Astrocyte (in vitro differentiated cells and primary cell): ENCODE data around the gene SMIM26. TPM values are rescaled to one million over a fixed set of nuclear protein-coding genes. Genes with fewer than 3 reads are reported as not detected.

ENCODE experiments used
- DNase-seq: peaks from one replicate; pipeline ENCODE4 v3.0.0-alpha.2; 2010; ENCODE audit warnings: low read depth
- FAIRE-seq: peaks from 2 replicates; lab custom pipeline; 2011; peaks lifted over from hg19 to GRCh38; lab: Jason Lieb, UNC
- H2AFZ ChIP-seq: 2 replicates; pipeline ENCODE4 v1.6.0; 2012; ENCODE audit warnings: low read depth, low read length, inconsistent platforms
- H3K27ac ChIP-seq: 2 replicates; pipeline ENCODE4 v1.5.1; 2011; ENCODE audit warnings: low read depth, low read length, inconsistent platforms
- H3K27me3 ChIP-seq: 2 replicates; pipeline ENCODE4 v1.6.0; 2011; ENCODE audit warnings: low read length, inconsistent platforms; ENCODE audit not compliant: insufficient read depth
- H3K36me3 ChIP-seq: 2 replicates; pipeline ENCODE4 v1.5.1; 2011; ENCODE audit warnings: low read length, inconsistent platforms; ENCODE audit not compliant: insufficient read depth
- H3K4me1 ChIP-seq: 2 replicates; pipeline ENCODE4 v1.5.1; 2011; ENCODE audit warnings: low read length, inconsistent platforms; ENCODE audit not compliant: insufficient read depth
- H3K4me2 ChIP-seq: 2 replicates; pipeline ENCODE4 v1.6.0; 2012; ENCODE audit warnings: low read length, inconsistent platforms
- H3K4me3 ChIP-seq: 2 replicates; pipeline ENCODE4 v1.5.1; 2011; ENCODE audit warnings: low read depth, mild to moderate bottlenecking, low read length, inconsistent platforms; ENCODE audit not compliant: insufficient read depth
- H3K79me2 ChIP-seq: 2 replicates; pipeline ENCODE4 v1.6.0; 2012; ENCODE audit warnings: mild to moderate bottlenecking, low read length, inconsistent platforms; ENCODE audit not compliant: insufficient read depth
- H3K9ac ChIP-seq: 2 replicates; pipeline ENCODE4 v1.6.0; 2012; ENCODE audit warnings: mild to moderate bottlenecking, low read length, inconsistent platforms
- H3K9me3 ChIP-seq: 2 replicates; pipeline ENCODE4 v1.5.1; 2012; ENCODE audit warnings: low read depth, mild to moderate bottlenecking, low read length, inconsistent platforms; ENCODE audit not compliant: insufficient read depth
- H4K20me1 ChIP-seq: 2 replicates; pipeline ENCODE4 v1.6.0; 2012; ENCODE audit warnings: low read length, inconsistent platforms; ENCODE audit not compliant: insufficient read depth
- H3K27ac Mint-ChIP-seq: one replicate; pipeline ENCODE4 v1.8.0; 2021; ENCODE audit warnings: mild to moderate bottlenecking, mixed read lengths; ENCODE audit not compliant: unreplicated experiment
- H3K27me3 Mint-ChIP-seq: one replicate; pipeline ENCODE4 v1.8.0; 2021; ENCODE audit warnings: low read depth, mixed read lengths; ENCODE audit not compliant: unreplicated experiment
- H3K36me3 Mint-ChIP-seq: one replicate; pipeline ENCODE4 v1.8.0; 2021; ENCODE audit warnings: low read depth, mixed read lengths; ENCODE audit not compliant: unreplicated experiment
- H3K4me1 Mint-ChIP-seq: one replicate; pipeline ENCODE4 v1.8.0; 2021; ENCODE audit warnings: low read depth, mixed read lengths; ENCODE audit not compliant: unreplicated experiment
- H3K4me3 Mint-ChIP-seq: one replicate; pipeline ENCODE4 v1.8.0; 2021; ENCODE audit warnings: mild to moderate bottlenecking, moderate library complexity, mixed read lengths; ENCODE audit not compliant: unreplicated experiment
- H3K9me3 Mint-ChIP-seq: one replicate; pipeline ENCODE4 v1.8.0; 2021; ENCODE audit warnings: mild to moderate bottlenecking, mixed read lengths; ENCODE audit not compliant: unreplicated experiment
- EZH2 ChIP-seq: IDR thresholded peaks from 2 replicates; pipeline ENCODE4 v1.6.1; 2012; ENCODE audit warnings: mild to moderate bottlenecking, low read length, inconsistent platforms; ENCODE audit not compliant: insufficient read depth
- total RNA-seq: library from RNA; stranded (reverse); gene quantifications from 2 replicates; pipeline ENCODE4 v1.2.1, GENCODE V29; 2021
- TF ChIP-seq, protein P1 (sequence below): IDR thresholded peaks from 2 replicates; pipeline ENCODE4 v1.5.1; 2011; ENCODE audit warnings: low read depth, mild to moderate bottlenecking, inconsistent platforms, low read length, moderate library complexity; ENCODE audit not compliant: insufficient read depth

SMIM26 gene
- total RNA-seq, 1 donor from 2014 or later = 56.9 TPM

DNA sequence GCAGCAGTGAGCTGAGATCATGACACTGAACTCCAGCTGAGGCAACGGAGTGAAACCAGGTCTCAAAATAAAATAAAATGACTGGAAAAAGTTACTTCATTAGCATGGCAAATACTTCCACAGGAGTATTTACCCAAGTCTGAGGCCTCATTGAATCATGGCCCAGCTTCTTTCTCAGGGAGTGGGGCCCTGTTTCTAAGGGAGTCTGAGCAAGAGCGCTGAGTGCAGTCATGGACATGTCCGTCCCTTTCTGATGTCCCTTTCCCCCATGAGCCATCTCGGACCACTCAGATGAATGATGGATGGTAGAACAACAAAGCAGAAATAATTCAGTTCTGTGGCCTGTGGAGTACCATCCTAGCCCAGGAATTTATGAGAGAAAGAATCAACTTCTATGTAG, 12.8 kb downstream of the SMIM26 start:
- H3K4me3 Mint-ChIP-seq = no peak overlapping the region
- H3K4me3 ChIP-seq = no peak overlapping the region
- H3K4me1 Mint-ChIP-seq = peaks cover under 1% of the 10 kb centered on the region
- H4K20me1 ChIP-seq = no peaks in the 10 kb centered on the region
- H3K27me3 Mint-ChIP-seq = no peaks in the 10 kb centered on the region
- DNase-seq (no peak), FAIRE-seq (no peak)
- no peaks in the 10 kb centered on the region for H3K9me3 Mint-ChIP-seq
- no peaks in the 10 kb centered on the region for H3K4me1 ChIP-seq
- H3K27ac Mint-ChIP-seq = no peak overlapping the region
- H3K4me2 ChIP-seq = no peak overlapping the region
- H3K9me3 ChIP-seq = no peaks in the 10 kb centered on the region
- no peak overlapping the region for H3K9ac ChIP-seq
- H3K27me3 ChIP-seq = no peaks in the 10 kb centered on the region
- no peaks in the 10 kb centered on the region for H3K36me3 Mint-ChIP-seq
- H3K36me3 ChIP-seq = no peaks in the 10 kb centered on the region
- no peak overlapping the region for H3K27ac ChIP-seq
- TF ChIP-seq EZH2 = no peak
- TF ChIP-seq, protein P1, sequence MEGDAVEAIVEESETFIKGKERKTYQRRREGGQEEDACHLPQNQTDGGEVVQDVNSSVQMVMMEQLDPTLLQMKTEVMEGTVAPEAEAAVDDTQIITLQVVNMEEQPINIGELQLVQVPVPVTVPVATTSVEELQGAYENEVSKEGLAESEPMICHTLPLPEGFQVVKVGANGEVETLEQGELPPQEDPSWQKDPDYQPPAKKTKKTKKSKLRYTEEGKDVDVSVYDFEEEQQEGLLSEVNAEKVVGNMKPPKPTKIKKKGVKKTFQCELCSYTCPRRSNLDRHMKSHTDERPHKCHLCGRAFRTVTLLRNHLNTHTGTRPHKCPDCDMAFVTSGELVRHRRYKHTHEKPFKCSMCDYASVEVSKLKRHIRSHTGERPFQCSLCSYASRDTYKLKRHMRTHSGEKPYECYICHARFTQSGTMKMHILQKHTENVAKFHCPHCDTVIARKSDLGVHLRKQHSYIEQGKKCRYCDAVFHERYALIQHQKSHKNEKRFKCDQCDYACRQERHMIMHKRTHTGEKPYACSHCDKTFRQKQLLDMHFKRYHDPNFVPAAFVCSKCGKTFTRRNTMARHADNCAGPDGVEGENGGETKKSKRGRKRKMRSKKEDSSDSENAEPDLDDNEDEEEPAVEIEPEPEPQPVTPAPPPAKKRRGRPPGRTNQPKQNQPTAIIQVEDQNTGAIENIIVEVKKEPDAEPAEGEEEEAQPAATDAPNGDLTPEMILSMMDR = no peak
- H2AFZ ChIP-seq = no peak overlapping the region
- H3K79me2 ChIP-seq = no peaks in the 10 kb centered on the region

GRCh38 chr20:18585134-18585533, 17.9 kb downstream of the SMIM26 start:
- Histone ChIP-seq H3K79me2 (peaks cover 18% of the 10 kb centered on the region), H2AFZ (no peak overlapping the region), H3K4me3 (no peak overlapping the region), H3K36me3 (no peaks in the 10 kb centered on the region), H3K4me2 (no peak overlapping the region), H3K4me1 (peaks cover 6% of the 10 kb centered on the region), H3K9me3 (no peaks in the 10 kb centered on the region), H3K27ac (no peak overlapping the region), H4K20me1 (no peaks in the 10 kb centered on the region), H3K9ac (no peak overlapping the region), H3K27me3 (no peaks in the 10 kb centered on the region)
- FAIRE-seq = no peak
- Mint-ChIP-seq H3K27me3 (no peaks in the 10 kb centered on the region), H3K36me3 (no peaks in the 10 kb centered on the region), H3K4me1 (peaks cover 4% of the 10 kb centered on the region), H3K9me3 (no peaks in the 10 kb centered on the region), H3K4me3 (no peak overlapping the region), H3K27ac (peak overlapping the region; percentile 94)
- peak; percentile 22 for DNase-seq
- TF ChIP-seq EZH2 = no peak
- TF ChIP-seq, protein P1 = no peak

- H3K4me3 Mint-ChIP-seq = peak within 1 kb of the TSS; percentile 95
- peaks cover 42% of the 10 kb centered on the region for H3K79me2 ChIP-seq
- TF ChIP-seq EZH2 = no peak
- TF ChIP-seq, protein P1 = peak; percentile 29
- no peaks in the 10 kb centered on the region for H3K27me3 ChIP-seq
- H3K36me3 ChIP-seq = no peaks in the 10 kb centered on the region
- H3K4me1 Mint-ChIP-seq = peaks cover 4% of the 10 kb centered on the region
- H4K20me1 ChIP-seq = peaks cover 4% of the 10 kb centered on the region
- H3K27me3 Mint-ChIP-seq = no peaks in the 10 kb centered on the region
- no peak for FAIRE-seq
- H3K9ac ChIP-seq = peak within 1 kb of the TSS; percentile 84
- H3K4me2 ChIP-seq = peak within 1 kb of the TSS; percentile 95
- peak within 1 kb of the TSS; percentile 88 for H2AFZ ChIP-seq
- peak; percentile 62 for DNase-seq
- H3K36me3 Mint-ChIP-seq = no peaks in the 10 kb centered on the region
- H3K27ac ChIP-seq = peak within 1 kb of the TSS; percentile 62
- H3K9me3 Mint-ChIP-seq = no peaks in the 10 kb centered on the region
- H3K4me1 ChIP-seq = peaks cover 6% of the 10 kb centered on the region
- peak within 1 kb of the TSS; percentile 92 for H3K4me3 ChIP-seq
- peak within 1 kb of the TSS; percentile 86 for H3K27ac Mint-ChIP-seq
- H3K9me3 ChIP-seq = no peaks in the 10 kb centered on the region
Measured at GRCh38 chr20:18587665-18588573, 20.7 kb downstream of the SMIM26 start, which contains the start of gene DTD1. Gene DTD1, plus strand, starts transcription at chr20:18588054. Its CDS starts 19 bp downstream, at chr20:18588073.
